HepG2 (cell line): Measurements from ENCODE around the gene HMGN1. TPM values are rescaled to one million over a fixed set of nuclear protein-coding genes. Genes with fewer than 3 reads are reported as not detected.

ENCODE experiments used
- ATAC-seq: fragments of 200-7000 bp; cut with Tn5 transposase; 3 replicates; pipeline ENCODE4 v1.9.1; 2020; ENCODE audit warnings: mild to moderate bottlenecking, moderate library complexity
- BruUV-seq: library from RNA; stranded (reverse); fragments of 400-500 nt; replicated peaks from 2 replicates; lab custom pipeline; 2021; lab: Mats Ljungman, UMichigan
- CTCF ChIA-PET: fragments of 300-600 bp; formaldehyde crosslinking; extraction: SDS; loops from one replicate; lab custom pipeline; 2021; ENCODE audit warnings: low total read pairs, inconsistent platforms, low intra/inter-chr PET ratio; lab: Yijun Ruan, JAX
- POLR2A ChIA-PET: fragments of 350-600 bp; sonication (Branson Sonifier 250); formaldehyde crosslinking; loops from one replicate; lab custom pipeline; 2020; ENCODE audit warnings: antibody characterized with exemption, inconsistent platforms; lab: Yijun Ruan, JAX
- DNase-seq: peaks from one replicate; pipeline ENCODE4 v3.0.0-alpha.2; 2015; ENCODE audit warnings: low spot score
- FAIRE-seq: peaks from 3 replicates; lab custom pipeline; 2011; peaks lifted over from hg19 to GRCh38; lab: Jason Lieb, UNC
- H2AFZ ChIP-seq: one replicate; pipeline ENCODE4 v1.6.1; 2011; ENCODE audit warnings: low read length, inconsistent platforms
- H3K27ac ChIP-seq: fragments of 300-600 bp; 3 replicates; pipeline ENCODE4 v1.8.0; 2011; ENCODE audit warnings: mixed run types, mild to moderate bottlenecking, mixed read lengths, low read length, inconsistent platforms; ENCODE audit not compliant: insufficient read depth; ENCODE audit errors: extremely low read length
- H3K27me3 ChIP-seq, 2 experiments: fragments of 200-600 bp in 1 of 2; 2 replicates in 1 of 2; 3 replicates in 1 of 2; pipeline versions ENCODE4 v1.6.0 to v1.8.0; 2011; ENCODE audit warnings: low read length in 2 of 2, mild to moderate bottlenecking in 2 of 2, moderate library complexity in 2 of 2, inconsistent platforms in 1 of 2; ENCODE audit not compliant: insufficient read depth in 2 of 2, control insufficient read depth in 1 of 2
- H3K36me3 ChIP-seq, 2 experiments: fragments of 200-600 bp in 1 of 2; replicated peaks in 1 of 2; 2 replicates in 1 of 2; 3 replicates in 1 of 2; pipeline versions ENCODE4 v1.5.1 to v1.8.0; 2011; ENCODE audit warnings: low read length in 2 of 2, inconsistent platforms in 1 of 2; ENCODE audit not compliant: insufficient read depth in 2 of 2, control insufficient read depth in 1 of 2
- H3K4me1 ChIP-seq: 2 replicates; pipeline ENCODE4 v1.5.1; 2012; ENCODE audit warnings: low read length, inconsistent platforms; ENCODE audit not compliant: insufficient read depth
- H3K4me2 ChIP-seq: 2 replicates; pipeline ENCODE4 v1.6.0; 2011; ENCODE audit warnings: low read depth, low read length, inconsistent platforms
- H3K4me3 ChIP-seq, 3 experiments: fragments of 200-600 bp in 1 of 3; sonication (generic), shearing (Covaris generic) in 1 of 3; replicated peaks in 1 of 3; 2 replicates each; pipeline ENCODE4 v1.5.1; 2011 to 2016; ENCODE audit warnings: low read length in 3 of 3, inconsistent platforms in 2 of 3, low read depth in 2 of 3, mild to moderate bottlenecking in 2 of 3, control low read depth in 1 of 3, mixed read lengths in 1 of 3; ENCODE audit not compliant: insufficient read depth in 1 of 3
- H3K79me2 ChIP-seq: one replicate; pipeline ENCODE4 v1.6.1; 2011; ENCODE audit warnings: low read length, inconsistent platforms; ENCODE audit not compliant: insufficient read depth
- H3K9ac ChIP-seq: 2 replicates; pipeline ENCODE4 v1.6.0; 2011; ENCODE audit warnings: mild to moderate bottlenecking, low read depth, low read length, inconsistent platforms; ENCODE audit not compliant: insufficient read depth
- H3K9me3 ChIP-seq: 2 replicates; pipeline ENCODE4 v1.5.1; 2012; ENCODE audit warnings: mild to moderate bottlenecking, low read length
- H4K20me1 ChIP-seq: 2 replicates; pipeline ENCODE4 v1.6.0; 2011; ENCODE audit warnings: inconsistent platforms, mild to moderate bottlenecking, low read length, moderate library complexity; ENCODE audit not compliant: insufficient read depth
- AGO2 ChIP-seq: fragments of 200-400 bp; formaldehyde crosslinking; optimal IDR thresholded peaks from 2 replicates; pipeline ENCODE3; 2017; ENCODE audit warnings: mild to moderate bottlenecking, low read depth, low read length, moderate library complexity
- ELF4 ChIP-seq: sonication (generic); formaldehyde crosslinking; IDR thresholded peaks from 2 replicates; pipeline ENCODE4 v1.5.0; 2020; ENCODE audit warnings: missing genetic modification reagents, mild to moderate bottlenecking, moderate library complexity, borderline replicate concordance
- KLF12 ChIP-seq: sonication (generic); formaldehyde crosslinking; IDR thresholded peaks from 2 replicates; pipeline ENCODE4 v1.4.0; 2020; ENCODE audit warnings: missing genetic modification reagents, borderline replicate concordance
- NONO ChIP-seq, 2 experiments: fragments of 450-650 bp in 1 of 2; sonication (generic) in 1 of 2; formaldehyde crosslinking in 1 of 2; IDR thresholded peaks in 1 of 2; conservative IDR thresholded peaks in 1 of 2; 2 replicates each; pipeline versions ENCODE4 v1.6.1 to v1.8.0; 2017 to 2022; ENCODE audit warnings: mild to moderate bottlenecking in 1 of 2, missing genetic modification reagents in 1 of 2, moderate library complexity in 1 of 2
- POLR2A ChIP-seq, 2 experiments: IDR thresholded peaks; 2 replicates each; pipeline ENCODE4 v1.6.1; 2011; ENCODE audit warnings: low read depth in 2 of 2, low read length in 2 of 2, mild to moderate bottlenecking in 1 of 2, moderate library complexity in 1 of 2; ENCODE audit not compliant: insufficient read depth in 1 of 2
- POLR2AphosphoS5 ChIP-seq: IDR thresholded peaks from 2 replicates; pipeline ENCODE4 v1.6.1; 2012; ENCODE audit warnings: low read depth, low read length
- POLR2G ChIP-seq: fragments of 200-400 bp; formaldehyde crosslinking; IDR thresholded peaks from 2 replicates; pipeline ENCODE4 v1.6.1; 2018; ENCODE audit warnings: mild to moderate bottlenecking, low read depth, low read length, moderate library complexity
- RBM22 ChIP-seq: fragments of 200-400 bp; formaldehyde crosslinking; optimal IDR thresholded peaks from 2 replicates; pipeline ENCODE3; 2017; ENCODE audit warnings: mild to moderate bottlenecking, low read length, moderate library complexity
- ZNF138 ChIP-seq: sonication (generic); formaldehyde crosslinking; IDR thresholded peaks from 2 replicates; pipeline ENCODE4 v1.5.0; 2020; ENCODE audit warnings: mild to moderate bottlenecking, low read depth, missing genetic modification reagents
- ZNF547 ChIP-seq: sonication (generic); formaldehyde crosslinking; IDR thresholded peaks from 2 replicates; pipeline ENCODE4 v1.5.1; 2020; ENCODE audit warnings: mild to moderate bottlenecking, missing genetic modification reagents
- WGBS: methylation state at CpG from one replicate; pipeline ENCODE4 v1.1.6; 2017; ENCODE audit warnings: low lambda C conversion rate; 5-methylcytosine and 5-hydroxymethylcytosine counted together
- in situ Hi-C: cut with HindIII; loops from 2 replicates; pipeline ENCODE4 v1.10.0; 2017; ENCODE audit warnings: low pct_unique_long_range_greater_than_20kb; ENCODE audit not compliant: extremely low pct_ligation_motif_present
- intact Hi-C: fragments of 100-400 bp; cut with micrococcal nuclease; formaldehyde crosslinking; loops from one replicate; pipeline ENCODE4 v1.10.0; 2022; ENCODE audit not compliant: unreplicated experiment
- polyA plus RNA-seq, 8 experiments: library from polyadenylated mRNA; depleted of rRNA in 3 of 8; stranded (reverse) in 7 of 8; unstranded in 1 of 8; fragments of >200 nt; fragmentation: Illumina TruSeq in 4 of 8; extraction: Trizol in 4 of 8; gene quantifications; 2 replicates each; pipeline versions ENCODE4 v1.2.1 to v1.2.3, GENCODE V29; 2011 to 2016; ENCODE audit warnings: low read depth in 4 of 8, missing spikeins in 1 of 8, mixed read lengths in 1 of 8; ENCODE audit not compliant: insufficient read depth in 1 of 8
- total RNA-seq, 5 experiments: library from RNA; depleted of rRNA; stranded (reverse); fragments of >200 nt; fragmentation: Illumina TruSeq; extraction: Trizol; gene quantifications; 2 replicates each; pipeline ENCODE4 v1.2.3, GENCODE V29; 2016; ENCODE audit warnings: low read depth in 1 of 5
- TF ChIP-seq, protein P1 (sequence below): sonication (generic); formaldehyde crosslinking; IDR thresholded peaks from 2 replicates; pipeline ENCODE4 v1.4.0; 2020; ENCODE audit warnings: mild to moderate bottlenecking, missing genetic modification reagents, borderline replicate concordance

Gene HMGN1
- total and polyA plus RNA-seq, 2 of the 13 experiments (the other 11 are each of a cell fraction or from before 2014, with no cell fraction given), result 104 to 286 TPM

DNA sequence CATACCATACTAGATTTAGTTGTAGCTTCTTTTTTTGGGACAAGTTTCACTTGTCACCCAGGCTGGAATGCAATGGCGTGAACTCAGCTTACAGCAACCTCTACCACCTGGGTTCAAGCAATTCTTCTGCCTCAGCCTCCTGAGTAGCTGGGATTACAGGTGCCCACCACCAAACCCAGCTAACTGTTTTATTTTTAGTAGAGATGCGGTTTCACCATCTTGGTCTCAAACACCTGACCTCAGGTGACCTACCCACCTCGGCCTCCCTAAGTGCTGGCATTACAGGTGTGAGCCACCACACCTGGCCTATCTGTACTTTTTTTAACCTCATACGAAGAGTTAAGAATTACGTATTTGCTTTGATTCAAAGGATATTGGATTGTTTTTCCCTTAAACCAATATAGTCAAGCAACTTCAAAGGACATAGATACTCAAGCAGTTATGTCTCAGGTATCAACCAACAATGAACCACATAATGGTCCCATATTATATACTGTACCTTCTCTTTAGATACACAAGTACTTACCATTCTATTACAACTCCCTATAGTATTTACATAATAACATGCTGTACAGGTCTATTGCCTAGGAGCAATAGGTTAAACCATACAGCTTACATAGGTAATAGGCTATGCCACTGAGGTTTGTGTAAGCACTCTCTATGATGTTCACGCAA, 7.5 kb downstream of the HMGN1 start:
- ATAC-seq (no peak), FAIRE-seq (no peak), DNase-seq (no peak)
- TF ChIP-seq ZNF547 (CRISPR knock-in tag) (no peak), ELF4 (CRISPR knock-in tag) (no peak), POLR2G (peak; percentile 42; the same call in 1 of the 2 replicates), POLR2AphosphoS5 (peak; percentile 1; the same call in 1 of the 2 replicates), ZNF138 (no peak)
- H3K27ac ChIP-seq, result no peak overlapping the region
- 96% methylated on average over 6 of the region's 6 CpGs for WGBS
- H3K9me3 ChIP-seq, result no peaks in the 10 kb centered on the region
- in situ Hi-C loops, result loop anchor here (10.0 kb wide), 1 partner anchor 103 kb away; the partner anchor contains the start of gene LCA5L
- intact Hi-C loops, result no loop called here
- no peak overlapping the region for H3K4me2 ChIP-seq
- peaks cover 20% of the 10 kb centered on the region for H3K79me2 ChIP-seq
- ChIA-PET CTCF (no interaction called here), POLR2A (no interaction called here)
- peaks cover 27% of the 10 kb centered on the region for H3K4me1 ChIP-seq
- BruUV-seq, result no TSS peak
- no peak overlapping the region for H3K4me3 ChIP-seq
- H3K27me3 ChIP-seq, result no peaks in the 10 kb centered on the region
- peaks cover 7% of the 10 kb centered on the region for H4K20me1 ChIP-seq
- H3K9ac ChIP-seq, result no peak overlapping the region
- peaks cover 2 to 36% of the 10 kb centered on the region in 2 experiments; a peak in 4 of 5 replicates for H3K36me3 ChIP-seq
- H2AFZ ChIP-seq, result no peak overlapping the region

DNA sequence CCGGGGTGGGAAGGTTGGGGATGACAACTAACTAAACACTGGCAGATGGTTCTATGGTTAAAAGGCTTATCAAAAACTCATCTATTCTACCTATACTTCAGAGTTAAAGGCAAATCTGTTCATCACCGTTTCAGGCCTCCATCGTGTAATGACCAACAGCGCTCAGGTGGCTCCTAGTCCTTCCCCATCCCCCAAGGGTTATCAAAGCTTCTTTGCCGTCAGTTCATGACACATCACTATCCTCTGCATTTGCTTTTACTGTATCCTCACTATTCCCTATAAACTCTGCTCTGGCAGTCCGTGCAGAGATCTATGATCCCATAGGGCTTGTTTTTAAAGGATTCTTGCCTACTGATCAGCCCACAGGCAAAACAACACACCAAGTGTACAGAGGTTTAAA, 8.2 kb downstream of the HMGN1 start:
- Histone ChIP-seq H3K4me2 (no peak overlapping the region), H4K20me1 (peaks cover 5% of the 10 kb centered on the region), H3K4me1 (peaks cover 20% of the 10 kb centered on the region), H3K27ac (no peak overlapping the region), H3K9ac (no peak overlapping the region), H3K4me3 (no peak overlapping the region), H3K79me2 (peaks cover 13% of the 10 kb centered on the region), H3K36me3 (peaks cover 2 to 35% of the 10 kb centered on the region in 2 experiments; a peak in 4 of 5 replicates), H3K9me3 (no peaks in the 10 kb centered on the region), H2AFZ (no peak overlapping the region), H3K27me3 (no peaks in the 10 kb centered on the region)
- TF ChIP-seq AGO2, result peak; percentile 8
- no peak for TF ChIP-seq KLF12 (CRISPR knock-in tag)
- no peak for TF ChIP-seq NONO (IDR thresholded peaks at IDR 0.05)
- TF ChIP-seq NONO (CRISPR knock-in tag; conservative IDR thresholded peaks at IDR 0.05), result no peak
- TF ChIP-seq RBM22, result peak; percentile 25
- 0 out of 4 replicates have a peak, but pooled peaks of 1 of the 2 experiments have one; percentile 3 for TF ChIP-seq POLR2A (IDR thresholded peaks at IDR 0.05; ENCODE audit: insufficient read depth in 1 of 2, low read depth in 2 of 2, low read length in 2 of 2)
- TF ChIP-seq, protein P1, sequence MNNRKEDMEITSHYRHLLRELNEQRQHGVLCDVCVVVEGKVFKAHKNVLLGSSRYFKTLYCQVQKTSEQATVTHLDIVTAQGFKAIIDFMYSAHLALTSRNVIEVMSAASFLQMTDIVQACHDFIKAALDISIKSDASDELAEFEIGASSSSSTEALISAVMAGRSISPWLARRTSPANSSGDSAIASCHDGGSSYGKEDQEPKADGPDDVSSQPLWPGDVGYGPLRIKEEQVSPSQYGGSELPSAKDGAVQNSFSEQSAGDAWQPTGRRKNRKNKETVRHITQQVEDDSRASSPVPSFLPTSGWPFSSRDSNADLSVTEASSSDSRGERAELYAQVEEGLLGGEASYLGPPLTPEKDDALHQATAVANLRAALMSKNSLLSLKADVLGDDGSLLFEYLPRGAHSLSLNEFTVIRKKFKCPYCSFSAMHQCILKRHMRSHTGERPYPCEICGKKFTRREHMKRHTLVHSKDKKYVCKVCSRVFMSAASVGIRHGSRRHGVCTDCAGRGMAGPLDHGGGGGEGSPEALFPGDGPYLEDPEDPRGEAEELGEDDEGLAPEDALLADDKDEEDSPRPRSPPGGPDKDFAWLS, result no peak
- FAIRE-seq, result no peak
- DNase-seq, result no peak
- BruUV-seq, result no TSS peak
- ATAC-seq, result no peak
- intact Hi-C loops, result no loop called here
- ChIA-PET CTCF (no interaction called here), POLR2A (no interaction called here)
- in situ Hi-C loops, result loop anchor here (10.0 kb wide), 1 partner anchor 104 kb away; the partner anchor contains the start of gene LCA5L
- 93% methylated on average over 6 of the region's 6 CpGs for WGBS
